GM12878 (cell line): ENCODE measurements around the gene PI16. TPM values are rescaled to one million over a fixed set of nuclear protein-coding genes. Genes with fewer than 3 reads are reported as not detected.

Source experiments
- ATAC-seq: fragments of 200-7000 bp; cut with Tn5 transposase; 3 replicates; pipeline ENCODE4 v1.9.1; 2020; ENCODE audit warnings: mild to moderate bottlenecking, moderate library complexity
- BruUV-seq: library from RNA; stranded (reverse); fragments of 400-500 nt; replicated peaks from 2 replicates; lab custom pipeline; 2021; lab: Mats Ljungman, UMichigan
- CTCF ChIA-PET: fragments of 300-600 bp; sonication (Branson Sonifier 250); formaldehyde crosslinking; extraction: SDS; loops from one replicate; lab custom pipeline; 2021; ENCODE audit warnings: inconsistent platforms; lab: Yijun Ruan, JAX
- POLR2A ChIA-PET: fragments of 350-600 bp; formaldehyde crosslinking; extraction: SDS; loops from one replicate; lab custom pipeline; 2021; ENCODE audit warnings: inconsistent platforms; lab: Charles Lee
- RAD21 ChIA-PET: fragments of 300-600 bp; sonication (Branson Sonifier 250); formaldehyde crosslinking; loops from one replicate; lab custom pipeline; 2023; ENCODE audit warnings: antibody characterized with exemption; ENCODE audit not compliant: unreplicated experiment; lab: Charles Lee
- SMC1A ChIA-PET: fragments of 300-600 bp; sonication (Branson Sonifier 250); formaldehyde crosslinking; loops from one replicate; lab custom pipeline; 2023; ENCODE audit not compliant: unreplicated experiment, uncharacterized antibody; lab: Charles Lee
- DNase-seq: peaks from one replicate; pipeline ENCODE4 v3.0.0-alpha.2; 2011; ENCODE audit warnings: low read depth, low spot score
- FAIRE-seq: peaks from 3 replicates; lab custom pipeline; 2011; peaks lifted over from hg19 to GRCh38; lab: Jason Lieb, UNC
- H2AFZ ChIP-seq: 2 replicates; pipeline ENCODE4 v1.6.0; 2011; ENCODE audit warnings: low read depth, low read length, control low read depth; ENCODE audit not compliant: control insufficient read depth
- H3K27ac ChIP-seq: 2 replicates; pipeline ENCODE4 v1.5.1; 2011; ENCODE audit warnings: control low read depth; ENCODE audit not compliant: control insufficient read depth, insufficient read depth
- H3K27me3 ChIP-seq, 2 experiments: replicated peaks in 1 of 2; 2 replicates each; pipeline versions ENCODE4 v1.6.0 to v1.6.1; 2011; ENCODE audit warnings: low read length in 1 of 2; ENCODE audit not compliant: control insufficient read depth in 2 of 2, insufficient read depth in 2 of 2
- H3K36me3 ChIP-seq, 2 experiments: 2 replicates each; pipeline ENCODE4 v1.5.1; 2011; ENCODE audit warnings: low read length in 1 of 2; ENCODE audit not compliant: control insufficient read depth in 2 of 2, insufficient read depth in 2 of 2
- H3K4me1 ChIP-seq: 2 replicates; pipeline ENCODE4 v1.6.1; 2011; ENCODE audit warnings: mild to moderate bottlenecking, low read length, moderate library complexity, mixed read lengths; ENCODE audit not compliant: control insufficient read depth, insufficient read depth
- H3K4me2 ChIP-seq: 2 replicates; pipeline ENCODE4 v1.6.0; 2011; ENCODE audit warnings: control low read depth; ENCODE audit not compliant: control insufficient read depth, insufficient read depth
- H3K4me3 ChIP-seq: fragments of 200-600 bp; sonication (generic); 2 replicates; pipeline ENCODE4 v1.5.1; 2016
- H3K79me2 ChIP-seq: 2 replicates; pipeline ENCODE4 v1.6.0; 2011; ENCODE audit warnings: low read length; ENCODE audit not compliant: control insufficient read depth, insufficient read depth
- H3K9ac ChIP-seq: 2 replicates; pipeline ENCODE4 v1.8.0; 2011; ENCODE audit warnings: low read length, control low read depth, mixed read lengths; ENCODE audit not compliant: control insufficient read depth, insufficient read depth
- H3K9me3 ChIP-seq: replicated peaks from 3 replicates; pipeline ENCODE4 v1.5.1; 2011; ENCODE audit warnings: mild to moderate bottlenecking, low read length; ENCODE audit not compliant: control insufficient read depth, insufficient read depth
- H4K20me1 ChIP-seq: 2 replicates; pipeline ENCODE4 v1.6.0; 2011; ENCODE audit not compliant: control insufficient read depth, insufficient read depth
- ASH2L ChIP-seq: fragments of 300-600, 200-600 bp; sonication (generic); IDR thresholded peaks from 2 replicates; pipeline ENCODE4 v1.6.1; 2017; ENCODE audit warnings: low read depth, mild to moderate bottlenecking, borderline replicate concordance
- ATF7 ChIP-seq: fragments of 450-650 bp; IDR thresholded peaks from 2 replicates; pipeline ENCODE4 v1.6.1; 2016; ENCODE audit warnings: low read depth, mild to moderate bottlenecking
- CHD4 ChIP-seq: fragments of 200-600 bp; sonication (generic); IDR thresholded peaks from 2 replicates; pipeline ENCODE4 v1.6.1; 2016; ENCODE audit warnings: mild to moderate bottlenecking
- DPF2 ChIP-seq: fragments of 450-650 bp; IDR thresholded peaks from 2 replicates; pipeline ENCODE4 v1.6.1; 2017; ENCODE audit warnings: mild to moderate bottlenecking
- EP300 ChIP-seq, 2 experiments: fragments of 150-350 bp in 1 of 2; IDR thresholded peaks; 2 replicates each; pipeline ENCODE4 v1.6.1; 2011 to 2012; ENCODE audit warnings: low read depth in 2 of 2, low read length in 2 of 2, borderline replicate concordance in 1 of 2, improper control_type of control experiment in 1 of 2, inconsistent platforms in 1 of 2; ENCODE audit not compliant: control insufficient read depth in 1 of 2
- KAT2A ChIP-seq: conservative IDR thresholded peaks from 2 replicates; pipeline ENCODE4 v1.6.1; 2011; ENCODE audit warnings: low read depth, low read length; ENCODE audit not compliant: control insufficient read depth
- LARP7 ChIP-seq: fragments of 450-650 bp; IDR thresholded peaks from 2 replicates; pipeline ENCODE4 v1.6.1; 2017; ENCODE audit warnings: mild to moderate bottlenecking
- NFXL1 ChIP-seq: fragments of 450-650 bp; IDR thresholded peaks from 2 replicates; pipeline ENCODE4 v1.6.1; 2017; ENCODE audit warnings: antibody characterized with exemption, mild to moderate bottlenecking, borderline replicate concordance
- PAX8 ChIP-seq: fragments of 450-650 bp; IDR thresholded peaks from 2 replicates; pipeline ENCODE4 v1.6.1; 2017; ENCODE audit warnings: mild to moderate bottlenecking, moderate library complexity
- SIN3A ChIP-seq: IDR thresholded peaks from 2 replicates; pipeline ENCODE4 v1.6.1; 2012; ENCODE audit warnings: low read depth, low read length, improper control_type of control experiment
- SMAD5 ChIP-seq: IDR thresholded peaks from 2 replicates; pipeline ENCODE4 v1.6.1; 2016; ENCODE audit warnings: antibody characterized with exemption, low read depth
- TBL1XR1 ChIP-seq: IDR thresholded peaks from 2 replicates; pipeline ENCODE4 v1.6.1; 2012; ENCODE audit warnings: low read depth, low read length, improper control_type of control experiment
- ZNF207 ChIP-seq: fragments of 450-650 bp; IDR thresholded peaks from 2 replicates; pipeline ENCODE4 v1.6.1; 2014; ENCODE audit warnings: antibody characterized with exemption, mild to moderate bottlenecking, borderline replicate concordance
- ZNF274 ChIP-seq: IDR thresholded peaks from one replicate; pipeline ENCODE4 v1.8.0; 2011; ENCODE audit not compliant: insufficient read length, insufficient read depth
- ZSCAN29 ChIP-seq: fragments of 450-650 bp; IDR thresholded peaks from 2 replicates; pipeline ENCODE4 v1.6.1; 2017; ENCODE audit warnings: mild to moderate bottlenecking, moderate library complexity
- WGBS: methylation state at CpG from one replicate; pipeline ENCODE4 v1.1.6; 2016; ENCODE audit warnings: low lambda C conversion rate; ENCODE audit not compliant: insufficient replicate concordance, insufficient coverage; ENCODE audit errors: missing lambda C conversion rate; 5-methylcytosine and 5-hydroxymethylcytosine counted together
- in situ Hi-C: fragments of 300-500 bp; cut with MboI; formaldehyde crosslinking; loops from 9 replicates; pipeline ENCODE4 v1.14.3; 2018; ENCODE audit warnings: mixed read lengths
- intact Hi-C: fragments of 100-400 bp; cut with micrococcal nuclease; formaldehyde crosslinking; loops from one replicate; pipeline ENCODE4 v1.14.2; 2022; ENCODE audit not compliant: unreplicated experiment
- polyA plus RNA-seq, 11 experiments: library from polyadenylated mRNA; depleted of rRNA in 4 of 11; unstranded in 6 of 11; stranded (reverse) in 5 of 11; fragments of >200 nt; fragmentation: Nextera tagmentation in 4 of 11; fragmentation: Illumina TruSeq in 1 of 11; extraction: Ambion mirVana in 4 of 11; extraction: Trizol in 1 of 11; gene quantifications; 1 replicate in 1 of 11; 2 replicates in 10 of 11; pipeline versions ENCODE4 v1.2.1 to v1.2.3, GENCODE V29; 2011 to 2016; ENCODE audit warnings: inconsistent platforms in 2 of 11, missing spikeins in 2 of 11, low read depth in 1 of 11
- total RNA-seq, 4 experiments: library from RNA; depleted of rRNA in 3 of 4; stranded (reverse); fragments of >200 nt in 3 of 4; fragmentation: Illumina TruSeq in 1 of 4; extraction: Trizol in 1 of 4; gene quantifications; 2 replicates each; pipeline versions ENCODE4 v1.2.1 to v1.2.3, GENCODE V29; 2013 to 2021
- TF ChIP-seq, protein P1 (sequence below): fragments of 150-350 bp; IDR thresholded peaks from 2 replicates; pipeline ENCODE4 v1.6.1; 2014; ENCODE audit warnings: mild to moderate bottlenecking, low read depth, low read length
- TF ChIP-seq, protein P2 (sequence below): fragments of 450-650 bp; conservative IDR thresholded peaks from 2 replicates; pipeline ENCODE4 v1.6.1; 2017; ENCODE audit warnings: mild to moderate bottlenecking, moderate library complexity

PI16 gene
- total and polyA plus RNA-seq, 10 of the 15 experiments (the other 5 are each of a cell fraction or from before 2014, with no cell fraction given) = 0.08 to 0.12 TPM; not detected in 8

DNA sequence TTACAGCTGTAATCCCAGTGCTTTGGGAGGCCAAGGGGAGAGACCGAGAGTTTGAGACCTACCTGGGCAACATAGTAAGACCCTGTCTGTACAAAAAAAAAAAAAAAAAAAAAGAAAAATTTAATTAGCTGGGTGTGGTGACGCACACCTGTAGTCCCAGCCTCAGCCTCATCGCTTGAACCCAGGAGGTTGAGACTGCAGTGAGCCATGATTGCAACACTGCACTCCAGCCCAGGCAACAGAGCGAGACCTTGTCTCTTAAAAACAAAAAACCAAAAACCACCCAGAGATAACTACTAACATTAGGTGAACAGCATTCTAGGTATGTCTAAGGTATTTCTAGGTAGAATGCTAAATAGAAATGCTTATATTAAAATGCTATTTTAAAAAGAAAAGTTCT lies 21.0 kb upstream of the PI16 start:
- BruUV-seq = no TSS peak
- SMC1A ChIA-PET = interaction anchor here (0.6 kb wide), 1 partner anchor 186 kb away, joined by 3 read pairs; no protein-coding TSS in a partner anchor
- Histone ChIP-seq H3K4me2 (no peak overlapping the region), H2AFZ (no peak overlapping the region), H3K4me1 (no peaks in the 10 kb centered on the region), H3K9ac (no peak overlapping the region), H3K36me3 (no peaks in the 10 kb centered on the region), H3K27me3 (no peaks in the 10 kb centered on the region; a peak in 1 of 4 replicates), H4K20me1 (no peaks in the 10 kb centered on the region), H3K9me3 (no peaks in the 10 kb centered on the region), H3K79me2 (no peaks in the 10 kb centered on the region), H3K4me3 (no peak overlapping the region), H3K27ac (no peak overlapping the region)
- in situ Hi-C loops (no loop called here), intact Hi-C loops (no loop called here)
- TF ChIP-seq, protein P1, sequence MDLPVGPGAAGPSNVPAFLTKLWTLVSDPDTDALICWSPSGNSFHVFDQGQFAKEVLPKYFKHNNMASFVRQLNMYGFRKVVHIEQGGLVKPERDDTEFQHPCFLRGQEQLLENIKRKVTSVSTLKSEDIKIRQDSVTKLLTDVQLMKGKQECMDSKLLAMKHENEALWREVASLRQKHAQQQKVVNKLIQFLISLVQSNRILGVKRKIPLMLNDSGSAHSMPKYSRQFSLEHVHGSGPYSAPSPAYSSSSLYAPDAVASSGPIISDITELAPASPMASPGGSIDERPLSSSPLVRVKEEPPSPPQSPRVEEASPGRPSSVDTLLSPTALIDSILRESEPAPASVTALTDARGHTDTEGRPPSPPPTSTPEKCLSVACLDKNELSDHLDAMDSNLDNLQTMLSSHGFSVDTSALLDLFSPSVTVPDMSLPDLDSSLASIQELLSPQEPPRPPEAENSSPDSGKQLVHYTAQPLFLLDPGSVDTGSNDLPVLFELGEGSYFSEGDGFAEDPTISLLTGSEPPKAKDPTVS = no peak
- no peak for TF ChIP-seq PAX8
- TF ChIP-seq DPF2 = no peak
- no peak for TF ChIP-seq TBL1XR1
- TF ChIP-seq ATF7 = no peak
- TF ChIP-seq ZSCAN29 = no peak
- CTCF ChIA-PET = interaction anchor here (0.7 to 1.0 kb wide), 2 partner anchors 17 to 84 kb away, joined by 3 read pairs; no protein-coding TSS in a partner anchor
- FAIRE-seq (no peak), ATAC-seq (no peak), DNase-seq (no peak)
- POLR2A ChIA-PET = no interaction called here
- RAD21 ChIA-PET = no interaction called here
- 75% methylated on average over 4 of the region's 4 CpGs for WGBS

DNA sequence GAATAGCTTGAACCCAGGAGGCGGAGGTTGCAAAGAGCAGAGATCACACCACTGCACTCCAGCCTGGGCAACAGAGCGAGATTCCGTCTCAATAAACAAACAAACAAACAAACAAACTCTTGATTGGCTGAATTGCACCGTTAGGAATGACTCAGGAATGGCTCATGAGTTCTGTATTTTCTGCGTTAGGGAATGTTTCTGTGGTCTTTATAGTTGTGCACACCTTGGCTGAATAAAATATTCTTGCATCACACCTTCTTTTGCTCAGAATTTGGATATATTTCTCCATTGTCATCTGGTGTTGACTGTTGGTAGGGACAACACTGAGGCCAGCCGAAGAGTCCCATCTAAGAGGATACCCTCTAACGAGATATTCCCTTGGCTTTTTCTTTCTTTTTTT lies 19.6 kb upstream of the PI16 start:
- H4K20me1 ChIP-seq = no peaks in the 10 kb centered on the region
- no peak for DNase-seq
- H3K9me3 ChIP-seq = no peaks in the 10 kb centered on the region
- ChIA-PET CTCF (no interaction called here), POLR2A (no interaction called here), RAD21 (no interaction called here), SMC1A (interaction anchor here (1.6 kb wide), 1 partner anchor 83 kb away, joined by 4 read pairs; no protein-coding TSS in a partner anchor)
- H3K27ac ChIP-seq = no peak overlapping the region
- H3K27me3 ChIP-seq = no peaks in the 10 kb centered on the region; a peak in 1 of 4 replicates
- in situ Hi-C loops = no loop called here
- H3K9ac ChIP-seq = no peak overlapping the region
- FAIRE-seq = no peak
- no peaks in the 10 kb centered on the region for H3K36me3 ChIP-seq
- intact Hi-C loops = no loop called here
- H3K4me2 ChIP-seq = no peak overlapping the region
- H2AFZ ChIP-seq = no peak overlapping the region
- H3K4me3 ChIP-seq = no peak overlapping the region
- 67% methylated on average over 7 of the region's 7 CpGs for WGBS
- no TSS peak for BruUV-seq
- H3K4me1 ChIP-seq = no peaks in the 10 kb centered on the region
- no peak for ATAC-seq
- H3K79me2 ChIP-seq = no peaks in the 10 kb centered on the region
- TF ChIP-seq CHD4 (no peak), ZNF207 (no peak), ZNF274 (no peak), EP300 (IDR thresholded peaks at IDR 0.05; ENCODE audit: borderline replicate concordance in 1 of 2, control insufficient read depth in 1 of 2, low read depth in 2 of 2, low read length in 2 of 2) (no peak), NFXL1 (no peak), LARP7 (no peak), ATF7 (no peak), SMAD5 (no peak), ZSCAN29 (no peak), KAT2A (no peak), ASH2L (no peak), SIN3A (no peak)
- TF ChIP-seq, protein P2, sequence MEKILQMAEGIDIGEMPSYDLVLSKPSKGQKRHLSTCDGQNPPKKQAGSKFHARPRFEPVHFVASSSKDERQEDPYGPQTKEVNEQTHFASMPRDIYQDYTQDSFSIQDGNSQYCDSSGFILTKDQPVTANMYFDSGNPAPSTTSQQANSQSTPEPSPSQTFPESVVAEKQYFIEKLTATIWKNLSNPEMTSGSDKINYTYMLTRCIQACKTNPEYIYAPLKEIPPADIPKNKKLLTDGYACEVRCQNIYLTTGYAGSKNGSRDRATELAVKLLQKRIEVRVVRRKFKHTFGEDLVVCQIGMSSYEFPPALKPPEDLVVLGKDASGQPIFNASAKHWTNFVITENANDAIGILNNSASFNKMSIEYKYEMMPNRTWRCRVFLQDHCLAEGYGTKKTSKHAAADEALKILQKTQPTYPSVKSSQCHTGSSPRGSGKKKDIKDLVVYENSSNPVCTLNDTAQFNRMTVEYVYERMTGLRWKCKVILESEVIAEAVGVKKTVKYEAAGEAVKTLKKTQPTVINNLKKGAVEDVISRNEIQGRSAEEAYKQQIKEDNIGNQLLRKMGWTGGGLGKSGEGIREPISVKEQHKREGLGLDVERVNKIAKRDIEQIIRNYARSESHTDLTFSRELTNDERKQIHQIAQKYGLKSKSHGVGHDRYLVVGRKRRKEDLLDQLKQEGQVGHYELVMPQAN = no peak
